Activated CD4-positive, alpha-beta T cell treated with anti-CD3 and anti-CD28 coated beads for 48 hours (primary cell): ENCODE data around the gene POM121C.
"Not testable (repeated sequence)": the region's sequence is repeated elsewhere in the genome, so short reads cannot be mapped to it uniquely, and the experiment has no call there.

ENCODE experiments used
- DNase-seq: peaks from one replicate; pipeline ENCODE4 v3.0.0-alpha.2; 2020

Gene POM121C

GRCh38 chr7:75485979-75486643, at the start of gene POM121C:
Gene POM121C (minus strand): TSS chr7:75486299. CDS start chr7:75441496, 44,803 bp downstream.
- peak; percentile 93 for DNase-seq

DNA sequence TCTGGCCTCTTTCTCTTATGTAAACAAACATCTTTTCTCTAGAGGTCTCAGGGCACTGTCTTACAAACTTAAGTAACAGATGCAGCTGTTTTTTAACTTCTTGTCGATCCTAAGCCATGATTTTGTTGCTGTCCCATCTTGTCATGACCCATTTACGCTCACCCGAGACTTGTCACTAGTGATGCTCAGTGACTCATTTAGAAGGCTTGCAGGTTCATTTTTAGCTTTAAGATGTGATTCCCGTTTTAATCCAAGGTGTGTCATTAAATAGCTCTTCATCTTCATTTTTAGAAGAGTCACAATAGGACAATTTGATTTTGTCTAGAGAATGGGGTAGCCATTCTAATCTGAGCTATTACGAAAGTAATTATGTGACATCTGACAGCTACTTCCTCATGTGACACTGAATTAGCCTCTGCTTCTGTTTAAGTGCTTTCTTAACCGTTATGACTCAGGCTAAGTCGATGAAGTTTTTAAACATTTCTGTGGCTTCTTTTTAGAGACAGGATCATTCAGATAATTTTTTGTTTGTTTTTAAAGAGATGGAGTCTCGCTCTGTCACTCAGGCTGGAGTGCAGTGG, 48.7 kb upstream of the POM121C start:
- DNase-seq, result no peak

GRCh38 chr7:75533926-75534325, 47.8 kb upstream of the POM121C start:
- no peak for DNase-seq

- no peak for DNase-seq
Measured at GRCh38 chr7:75532639-75533038, 46.5 kb upstream of the POM121C start.

DNA sequence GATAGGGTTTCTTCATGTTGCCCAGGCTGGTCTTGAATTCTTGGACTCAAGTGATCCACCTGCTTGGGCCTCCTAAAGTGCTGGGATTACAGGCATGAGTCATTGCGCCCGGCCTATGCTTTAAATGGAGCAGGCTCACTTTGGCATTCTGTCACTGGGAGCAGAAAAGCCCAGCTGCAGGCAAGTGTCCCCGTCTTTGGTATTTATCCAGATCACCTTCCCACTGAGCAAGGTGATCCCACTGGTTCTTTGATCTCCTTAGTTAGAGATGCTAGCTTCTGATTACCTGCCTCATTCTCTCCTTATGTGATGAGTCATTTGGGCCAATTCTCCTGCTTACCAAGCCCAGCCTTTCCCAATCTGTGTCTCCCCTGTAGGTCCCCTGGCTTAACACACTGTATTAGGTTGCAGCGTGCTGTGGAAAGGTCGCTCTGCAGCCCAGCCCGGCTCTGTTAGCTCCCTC, 45.3 kb upstream of the POM121C start:
- no peak for DNase-seq

DNA sequence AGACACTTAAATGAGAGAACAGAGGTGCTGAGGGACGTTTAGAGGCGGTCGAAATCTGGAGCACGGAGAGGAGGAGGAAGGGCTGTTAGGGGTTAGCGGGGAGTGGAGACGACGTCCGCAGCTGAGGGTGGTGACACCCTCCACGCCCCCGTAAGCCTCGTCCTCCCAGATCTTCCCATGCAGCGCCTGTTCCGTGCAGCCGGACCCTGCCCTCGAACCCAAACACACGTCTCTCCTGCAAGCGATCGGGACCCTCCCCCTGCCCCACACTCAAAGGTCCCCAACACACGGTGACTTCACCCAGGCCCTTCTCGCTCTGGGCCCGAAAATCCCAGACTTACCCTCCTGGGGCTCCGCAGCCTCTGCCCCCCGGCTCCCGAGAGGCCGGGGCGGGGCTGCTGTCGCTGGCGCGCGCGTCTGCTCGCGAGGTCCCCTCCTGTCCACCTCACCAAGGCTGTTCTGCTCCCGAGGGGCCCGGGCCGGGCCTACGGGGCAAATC, 41.2 kb upstream of the POM121C start:
- peak; percentile 10 for DNase-seq

DNA sequence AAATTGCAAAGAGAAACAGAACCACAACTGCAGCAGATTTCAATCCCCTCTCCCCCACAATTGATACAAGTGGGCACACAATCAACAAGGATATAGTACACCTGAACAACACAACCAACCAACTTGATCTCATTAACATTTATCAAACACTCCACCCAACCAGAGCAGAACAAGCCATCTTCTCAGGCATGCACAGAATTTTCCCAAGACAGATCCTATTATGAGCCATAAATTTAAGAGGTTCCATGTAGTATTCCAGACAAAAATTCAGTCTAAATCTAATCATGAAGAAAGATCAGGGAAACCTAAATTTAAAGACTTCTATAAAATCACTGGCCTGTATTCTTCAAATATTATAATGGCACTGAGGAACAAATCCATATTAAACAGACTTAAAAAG, 35.6 kb upstream of the POM121C start:
- not testable (repeated sequence) for DNase-seq

- not testable (repeated sequence) for DNase-seq
Measured at GRCh38 chr7:75518842-75519241, 32.7 kb upstream of the POM121C start.

GRCh38 chr7:75509033-75509432, 22.9 kb upstream of the POM121C start:
- DNase-seq, result not testable (repeated sequence)

- not testable (repeated sequence) for DNase-seq
Measured at GRCh38 chr7:75492020-75492419, 5.9 kb upstream of the POM121C start, which contains the start of gene SPDYE5. Gene SPDYE5 (plus strand): TSS chr7:75492320. CDS start chr7:75494048, 1,728 bp downstream.

GRCh38 chr7:75485355-75485978, 632 bp downstream of the POM121C start:
- peak; percentile 6 for DNase-seq

DNA sequence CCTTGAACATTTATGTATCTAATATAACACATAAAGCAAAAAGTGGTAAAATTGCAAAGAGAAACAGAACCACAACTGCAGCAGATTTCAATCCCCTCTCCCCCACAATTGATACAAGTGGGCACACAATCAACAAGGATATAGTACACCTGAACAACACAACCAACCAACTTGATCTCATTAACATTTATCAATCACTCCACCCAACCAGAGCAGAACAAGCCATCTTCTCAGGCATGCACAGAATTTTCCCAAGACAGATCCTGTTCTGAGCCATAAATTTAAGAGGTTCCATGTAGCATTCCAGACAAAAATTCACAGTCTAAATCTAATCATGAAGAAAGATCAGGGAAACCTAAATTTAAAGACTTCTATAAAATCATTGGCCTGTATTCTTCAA, 5.8 kb downstream of the POM121C start:
- DNase-seq, result not testable (repeated sequence)

DNA sequence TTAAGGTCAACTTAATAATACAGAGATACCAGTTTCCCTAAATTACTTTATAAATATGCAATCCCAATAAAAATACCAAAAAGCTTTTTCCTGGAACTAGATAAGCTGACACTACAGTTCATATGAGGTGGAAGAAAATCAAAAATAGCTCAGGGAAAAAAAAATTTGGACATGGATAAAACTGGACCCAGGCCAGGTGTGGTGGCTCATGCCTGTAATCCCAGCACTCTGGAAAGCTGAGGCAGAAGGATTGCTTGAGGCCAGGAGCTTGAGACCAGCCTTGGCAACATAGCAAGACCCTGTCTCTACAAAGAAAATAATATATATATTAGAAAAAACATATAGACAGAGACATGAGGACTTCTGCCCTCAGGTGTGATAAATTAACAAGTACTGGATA, 8.6 kb downstream of the POM121C start:
- not testable (repeated sequence) for DNase-seq

DNA sequence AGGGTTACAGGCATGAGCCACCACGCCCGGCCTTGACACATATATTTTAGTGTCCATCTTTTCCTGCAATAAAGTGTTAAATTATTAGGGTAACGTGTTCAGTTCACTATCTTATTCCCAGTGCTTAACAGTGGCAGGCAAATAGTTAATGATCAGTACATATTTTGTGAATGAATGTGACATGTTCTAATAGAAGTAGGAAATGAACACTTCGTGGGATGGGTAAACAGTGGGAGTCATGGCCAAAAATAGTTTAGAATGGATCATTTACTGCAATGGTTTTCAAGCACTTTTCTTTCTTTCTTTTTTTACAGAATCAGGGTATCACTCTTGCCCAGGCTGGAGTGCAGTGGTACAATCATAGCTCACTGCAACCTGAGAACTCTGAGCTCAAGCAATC, 15.9 kb downstream of the POM121C start:
- not testable (repeated sequence) for DNase-seq

GRCh38 chr7:75460541-75460940, 25.6 kb downstream of the POM121C start:
- not testable (repeated sequence) for DNase-seq

- not testable (repeated sequence) for DNase-seq
Measured at GRCh38 chr7:75458034-75458433, 28.1 kb downstream of the POM121C start.

GRCh38 chr7:75456403-75456802, 29.7 kb downstream of the POM121C start:
- DNase-seq, result not testable (repeated sequence)

DNA sequence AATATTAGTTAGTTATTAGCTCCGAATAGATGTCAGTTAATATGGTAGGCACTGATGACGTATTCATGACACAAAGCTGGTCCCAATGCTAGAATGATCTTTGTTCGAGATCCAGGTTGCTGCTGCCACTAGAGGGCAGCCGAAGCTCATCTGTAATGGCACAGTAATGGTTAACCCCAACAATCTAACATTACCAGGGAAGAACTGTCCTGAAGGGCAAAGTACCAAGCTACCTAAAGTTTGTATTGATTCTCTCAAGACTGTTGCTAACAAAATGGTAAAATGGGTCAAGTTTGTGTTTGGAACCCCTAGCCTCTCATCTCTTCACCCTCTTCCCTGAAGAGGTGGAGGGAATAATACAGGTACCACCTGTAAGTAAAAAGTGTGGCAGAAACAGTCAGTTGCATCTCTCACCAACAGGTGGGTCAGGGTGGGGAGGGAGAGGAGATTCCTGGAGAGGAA, 33.6 kb downstream of the POM121C start:
- DNase-seq, result not testable (repeated sequence)

- DNase-seq, result not testable (repeated sequence)
Measured at GRCh38 chr7:75449946-75450345, 36.2 kb downstream of the POM121C start.

DNA sequence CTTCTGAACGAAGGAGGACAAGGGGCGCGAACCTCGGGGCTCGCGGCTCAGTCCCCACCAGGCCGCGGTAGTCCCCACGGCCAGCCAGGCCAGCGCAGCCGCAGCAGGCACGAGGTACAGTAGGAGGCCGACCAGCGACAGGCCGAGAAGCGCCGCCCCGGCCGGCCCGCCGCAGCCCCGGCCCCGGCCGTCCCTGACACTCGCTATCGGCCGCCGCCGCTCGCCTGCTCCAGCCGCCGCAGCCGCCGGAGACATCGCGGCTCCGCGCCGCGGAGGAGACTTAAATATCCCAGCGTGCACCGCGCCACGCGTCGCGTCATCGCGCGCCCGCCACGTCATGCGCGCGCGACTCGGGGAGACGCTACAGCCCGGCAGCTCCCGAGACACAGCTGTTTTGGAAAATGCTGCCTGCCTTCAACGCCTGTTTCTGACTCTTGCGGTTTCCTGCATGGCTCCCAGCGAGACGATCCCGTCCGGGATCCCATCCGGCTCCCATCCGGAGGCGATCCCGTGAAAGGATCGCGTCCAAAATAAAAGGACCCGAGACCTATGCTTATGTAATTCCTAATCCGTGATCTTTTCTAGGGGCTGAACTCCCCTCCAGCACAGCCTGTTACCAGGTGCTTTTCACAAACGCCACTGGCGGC, 43.5 kb downstream of the POM121C start:
- DNase-seq, result peak; percentile 18

DNA sequence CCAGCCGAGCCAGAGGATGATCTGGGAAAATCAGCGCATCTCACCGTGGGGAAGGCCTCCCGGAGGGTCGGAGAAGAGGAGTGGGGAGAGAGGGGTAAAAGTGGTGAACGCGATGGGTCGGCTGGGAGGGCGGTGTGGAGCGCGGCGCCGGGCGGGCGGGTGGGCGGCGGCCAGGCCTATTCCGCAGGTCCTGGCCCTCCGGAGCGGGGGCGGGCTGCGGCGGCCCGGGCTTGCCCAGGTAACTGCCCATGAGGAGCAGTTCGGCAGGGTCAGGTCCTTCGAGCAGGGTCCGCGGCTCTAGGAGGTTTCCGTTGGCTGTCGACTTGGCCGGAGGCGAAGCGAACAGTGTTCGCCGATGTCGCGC, 44.0 kb downstream of the POM121C start:
- not testable (repeated sequence) for DNase-seq

GRCh38 chr7:75439000-75439399, 47.1 kb downstream of the POM121C start:
- not testable (repeated sequence) for DNase-seq

- not testable (repeated sequence) for DNase-seq
Measured at GRCh38 chr7:75423481-75423880, 62.6 kb downstream of the POM121C start.
